GM12878 (cell line): Measurements from ENCODE around the gene LFNG. TPM values are rescaled to one million over a fixed set of nuclear protein-coding genes. Genes with fewer than 3 reads are reported as not detected.

Experiments
- ATAC-seq: fragments of 200-7000 bp; cut with Tn5 transposase; 3 replicates; pipeline ENCODE4 v1.9.1; 2020; ENCODE audit warnings: mild to moderate bottlenecking, moderate library complexity
- BruUV-seq: library from RNA; stranded (reverse); fragments of 400-500 nt; replicated peaks from 2 replicates; lab custom pipeline; 2021; lab: Mats Ljungman, UMichigan
- CTCF ChIA-PET: fragments of 300-600 bp; sonication (Branson Sonifier 250); formaldehyde crosslinking; extraction: SDS; loops from one replicate; lab custom pipeline; 2021; ENCODE audit warnings: inconsistent platforms; lab: Yijun Ruan, JAX
- POLR2A ChIA-PET: fragments of 350-600 bp; formaldehyde crosslinking; extraction: SDS; loops from one replicate; lab custom pipeline; 2021; ENCODE audit warnings: inconsistent platforms; lab: Charles Lee
- RAD21 ChIA-PET: fragments of 300-600 bp; sonication (Branson Sonifier 250); formaldehyde crosslinking; loops from one replicate; lab custom pipeline; 2023; ENCODE audit warnings: antibody characterized with exemption; ENCODE audit not compliant: unreplicated experiment; lab: Charles Lee
- SMC1A ChIA-PET: fragments of 300-600 bp; sonication (Branson Sonifier 250); formaldehyde crosslinking; loops from one replicate; lab custom pipeline; 2023; ENCODE audit not compliant: unreplicated experiment, uncharacterized antibody; lab: Charles Lee
- DNase-seq: peaks from one replicate; pipeline ENCODE4 v3.0.0-alpha.2; 2011; ENCODE audit warnings: low read depth, low spot score
- FAIRE-seq: peaks from 3 replicates; lab custom pipeline; 2011; peaks lifted over from hg19 to GRCh38; lab: Jason Lieb, UNC
- H2AFZ ChIP-seq: 2 replicates; pipeline ENCODE4 v1.6.0; 2011; ENCODE audit warnings: low read depth, low read length, control low read depth; ENCODE audit not compliant: control insufficient read depth
- H3K27ac ChIP-seq: 2 replicates; pipeline ENCODE4 v1.5.1; 2011; ENCODE audit warnings: control low read depth; ENCODE audit not compliant: control insufficient read depth, insufficient read depth
- H3K27me3 ChIP-seq, 2 experiments: replicated peaks in 1 of 2; 2 replicates each; pipeline versions ENCODE4 v1.6.0 to v1.6.1; 2011; ENCODE audit warnings: low read length in 1 of 2; ENCODE audit not compliant: control insufficient read depth in 2 of 2, insufficient read depth in 2 of 2
- H3K36me3 ChIP-seq, 2 experiments: 2 replicates each; pipeline ENCODE4 v1.5.1; 2011; ENCODE audit warnings: low read length in 1 of 2; ENCODE audit not compliant: control insufficient read depth in 2 of 2, insufficient read depth in 2 of 2
- H3K4me1 ChIP-seq: 2 replicates; pipeline ENCODE4 v1.6.1; 2011; ENCODE audit warnings: mild to moderate bottlenecking, low read length, moderate library complexity, mixed read lengths; ENCODE audit not compliant: control insufficient read depth, insufficient read depth
- H3K4me2 ChIP-seq: 2 replicates; pipeline ENCODE4 v1.6.0; 2011; ENCODE audit warnings: control low read depth; ENCODE audit not compliant: control insufficient read depth, insufficient read depth
- H3K4me3 ChIP-seq: fragments of 200-600 bp; sonication (generic); 2 replicates; pipeline ENCODE4 v1.5.1; 2016
- H3K79me2 ChIP-seq: 2 replicates; pipeline ENCODE4 v1.6.0; 2011; ENCODE audit warnings: low read length; ENCODE audit not compliant: control insufficient read depth, insufficient read depth
- H3K9ac ChIP-seq: 2 replicates; pipeline ENCODE4 v1.8.0; 2011; ENCODE audit warnings: low read length, control low read depth, mixed read lengths; ENCODE audit not compliant: control insufficient read depth, insufficient read depth
- H3K9me3 ChIP-seq: replicated peaks from 3 replicates; pipeline ENCODE4 v1.5.1; 2011; ENCODE audit warnings: mild to moderate bottlenecking, low read length; ENCODE audit not compliant: control insufficient read depth, insufficient read depth
- H4K20me1 ChIP-seq: 2 replicates; pipeline ENCODE4 v1.6.0; 2011; ENCODE audit not compliant: control insufficient read depth, insufficient read depth
- CREM ChIP-seq: IDR thresholded peaks from 2 replicates; pipeline ENCODE4 v1.6.1; 2014; ENCODE audit warnings: antibody characterized with exemption, low read depth
- RAD51 ChIP-seq: fragments of 450-650 bp; IDR thresholded peaks from 2 replicates; pipeline ENCODE4 v1.6.1; 2016; ENCODE audit warnings: moderate library complexity, mild to moderate bottlenecking, inconsistent platforms
- WGBS: methylation state at CpG from one replicate; pipeline ENCODE4 v1.1.6; 2016; ENCODE audit warnings: low lambda C conversion rate; ENCODE audit not compliant: insufficient replicate concordance, insufficient coverage; ENCODE audit errors: missing lambda C conversion rate; 5-methylcytosine and 5-hydroxymethylcytosine counted together
- in situ Hi-C: fragments of 300-500 bp; cut with MboI; formaldehyde crosslinking; loops from 9 replicates; pipeline ENCODE4 v1.14.3; 2018; ENCODE audit warnings: mixed read lengths
- intact Hi-C: fragments of 100-400 bp; cut with micrococcal nuclease; formaldehyde crosslinking; loops from one replicate; pipeline ENCODE4 v1.14.2; 2022; ENCODE audit not compliant: unreplicated experiment
- polyA plus RNA-seq, 11 experiments: library from polyadenylated mRNA; depleted of rRNA in 4 of 11; unstranded in 6 of 11; stranded (reverse) in 5 of 11; fragments of >200 nt; fragmentation: Nextera tagmentation in 4 of 11; fragmentation: Illumina TruSeq in 1 of 11; extraction: Ambion mirVana in 4 of 11; extraction: Trizol in 1 of 11; gene quantifications; 1 replicate in 1 of 11; 2 replicates in 10 of 11; pipeline versions ENCODE4 v1.2.1 to v1.2.3, GENCODE V29; 2011 to 2016; ENCODE audit warnings: inconsistent platforms in 2 of 11, missing spikeins in 2 of 11, low read depth in 1 of 11
- total RNA-seq, 4 experiments: library from RNA; depleted of rRNA in 3 of 4; stranded (reverse); fragments of >200 nt in 3 of 4; fragmentation: Illumina TruSeq in 1 of 4; extraction: Trizol in 1 of 4; gene quantifications; 2 replicates each; pipeline versions ENCODE4 v1.2.1 to v1.2.3, GENCODE V29; 2013 to 2021

Gene LFNG
- total and polyA plus RNA-seq, 10 of the 15 experiments (the other 5 are each of a cell fraction or from before 2014, with no cell fraction given) = 0.09 to 0.68 (median 0.33) TPM; not detected in 2

GRCh38 chr7:2570021-2570420 is 50.4 kb downstream of the LFNG start:
- no peak for TF ChIP-seq CREM
- BruUV-seq = no TSS peak
- Histone ChIP-seq H3K27me3 (no peaks in the 10 kb centered on the region), H3K4me2 (no peak overlapping the region), H3K27ac (no peak overlapping the region), H3K4me3 (no peak overlapping the region), H4K20me1 (no peaks in the 10 kb centered on the region), H3K9ac (no peak overlapping the region), H3K9me3 (no peaks in the 10 kb centered on the region), H3K79me2 (no peaks in the 10 kb centered on the region), H2AFZ (no peak overlapping the region), H3K36me3 (peaks cover 0 to 5% of the 10 kb centered on the region in 2 experiments; a peak in 2 of 4 replicates), H3K4me1 (peaks cover 23% of the 10 kb centered on the region)
- ChIA-PET CTCF (no interaction called here), SMC1A (no interaction called here), POLR2A (no interaction called here), RAD21 (no interaction called here)
- in situ Hi-C loops (no loop called here), intact Hi-C loops (no loop called here)
- ATAC-seq = no peak
- whole genome bisulfite sequencing = 98% methylated on average over 10 of the region's 16 CpGs
- DNase-seq = no peak
- FAIRE-seq = no peak

GRCh38 chr7:2571409-2571808 is 51.8 kb downstream of the LFNG start:
- 77% methylated on average over 15 of the region's 15 CpGs for WGBS
- ChIA-PET POLR2A (interaction anchor here (1.2 kb wide), 1 partner anchor 12 kb away, joined by 3 read pairs; the partner anchor contains the start of gene IQCE), CTCF (no interaction called here), RAD21 (no interaction called here), SMC1A (no interaction called here)
- Histone ChIP-seq H3K27ac (no peak overlapping the region), H3K9ac (no peak overlapping the region), H3K4me2 (no peak overlapping the region), H3K79me2 (no peaks in the 10 kb centered on the region), H4K20me1 (no peaks in the 10 kb centered on the region), H3K9me3 (no peaks in the 10 kb centered on the region), H3K36me3 (peaks cover 0 to 5% of the 10 kb centered on the region in 2 experiments; a peak in 2 of 4 replicates), H3K27me3 (no peaks in the 10 kb centered on the region), H3K4me1 (peaks cover 18% of the 10 kb centered on the region), H2AFZ (no peak overlapping the region), H3K4me3 (no peak overlapping the region)
- intact Hi-C loops (no loop called here), in situ Hi-C loops (no loop called here)
- ATAC-seq = no peak
- DNase-seq = no peak
- FAIRE-seq = no peak
- no peak for TF ChIP-seq RAD51
- BruUV-seq = no TSS peak
